Measurements from ENCODE around the gene RYR2.
A peak's percentile ranks its signal among the peaks of the same experiment; 100 is the strongest.

RYR2 gene

GRCh38 chr1:237732657-237733056 lies 690.7 kb downstream of the RYR2 start:
- TF ChIP-seq CTCF (IDR thresholded peaks at IDR 0.05; ENCODE audit: borderline replicate concordance, control extremely low read depth, extremely low read depth, insufficient read depth, missing control alignments) = no peak
- DNase-seq (ENCODE audit: low spot score) = no peak
- in situ Hi-C loops (cut with MboI; ENCODE audit: low sequenced_read_pairs, unreplicated experiment) = no loop called here

- in situ Hi-C loops (cut with MboI; ENCODE audit: low sequenced_read_pairs, unreplicated experiment) = no loop called here
- no peak for DNase-seq (ENCODE audit: low spot score)
- TF ChIP-seq CTCF (IDR thresholded peaks at IDR 0.05; ENCODE audit: borderline replicate concordance, control extremely low read depth, extremely low read depth, insufficient read depth, missing control alignments) = peak; percentile 7
These were observed 694.5 kb downstream of the RYR2 start for GRCh38 chr1:237736372-237737029.

GRCh38 chr1:237737448-237737847 lies 695.5 kb downstream of the RYR2 start:
- DNase-seq (ENCODE audit: low spot score) = no peak
- in situ Hi-C loops (cut with MboI; ENCODE audit: low sequenced_read_pairs, unreplicated experiment) = no loop called here
- no peak for TF ChIP-seq CTCF (IDR thresholded peaks at IDR 0.05; ENCODE audit: borderline replicate concordance, control extremely low read depth, extremely low read depth, insufficient read depth, missing control alignments)

GRCh38 chr1:237737938-237738610 lies 696.1 kb downstream of the RYR2 start:
- in situ Hi-C loops (cut with MboI; ENCODE audit: low sequenced_read_pairs, unreplicated experiment) = no loop called here
- no peak for DNase-seq (ENCODE audit: low spot score)
- TF ChIP-seq CTCF (IDR thresholded peaks at IDR 0.05; ENCODE audit: borderline replicate concordance, control extremely low read depth, extremely low read depth, insufficient read depth, missing control alignments) = no peak

- no peak for DNase-seq (ENCODE audit: low spot score)
- TF ChIP-seq CTCF (IDR thresholded peaks at IDR 0.05; ENCODE audit: borderline replicate concordance, control extremely low read depth, extremely low read depth, insufficient read depth, missing control alignments) = no peak
- in situ Hi-C loops (cut with MboI; ENCODE audit: low sequenced_read_pairs, unreplicated experiment) = no loop called here
These were observed 698.9 kb downstream of the RYR2 start for GRCh38 chr1:237740846-237741245.

GRCh38 chr1:237745545-237745944 lies 703.6 kb downstream of the RYR2 start:
- in situ Hi-C loops (cut with MboI; ENCODE audit: low sequenced_read_pairs, unreplicated experiment) = no loop called here
- no peak for DNase-seq (ENCODE audit: low spot score)
- no peak for TF ChIP-seq CTCF (IDR thresholded peaks at IDR 0.05; ENCODE audit: borderline replicate concordance, control extremely low read depth, extremely low read depth, insufficient read depth, missing control alignments)
